Glutamatergic neuron (in vitro differentiated cells): ENCODE results near the gene BCL3. TPM values are rescaled to one million over a fixed set of nuclear protein-coding genes. Genes with fewer than 3 reads are reported as not detected.

Experiments used
- DNase-seq: peaks from one replicate; pipeline ENCODE4 v3.0.0; 2022
- H3K27ac Mint-ChIP-seq: one replicate; pipeline ENCODE4 v1.8.0; 2020; ENCODE audit warnings: mild to moderate bottlenecking, mixed read lengths, inconsistent platforms; ENCODE audit not compliant: unreplicated experiment
- H3K27me3 Mint-ChIP-seq: one replicate; pipeline ENCODE4 v1.8.0; 2020; ENCODE audit warnings: mild to moderate bottlenecking, moderate library complexity, mixed read lengths, inconsistent platforms; ENCODE audit not compliant: unreplicated experiment
- H3K36me3 Mint-ChIP-seq: one replicate; pipeline ENCODE4 v1.8.0; 2020; ENCODE audit warnings: mild to moderate bottlenecking, mixed read lengths, inconsistent platforms; ENCODE audit not compliant: unreplicated experiment
- H3K4me1 Mint-ChIP-seq: one replicate; pipeline ENCODE4 v1.8.0; 2020; ENCODE audit warnings: mild to moderate bottlenecking, low read depth, mixed read lengths, inconsistent platforms; ENCODE audit not compliant: unreplicated experiment
- H3K4me3 Mint-ChIP-seq: one replicate; pipeline ENCODE4 v1.8.0; 2020; ENCODE audit warnings: mild to moderate bottlenecking, mixed read lengths, inconsistent platforms; ENCODE audit not compliant: unreplicated experiment
- H3K9me3 Mint-ChIP-seq: one replicate; pipeline ENCODE4 v1.8.0; 2020; ENCODE audit warnings: mild to moderate bottlenecking, moderate library complexity, mixed read lengths, inconsistent platforms; ENCODE audit not compliant: unreplicated experiment
- total RNA-seq: library from RNA; stranded (reverse); fragmentation: NEBNext Ultra II Directional; extraction: Animal tissue kit (Norgen Biotek cat#: 25700); gene quantifications from one replicate; pipeline ENCODE4 v1.2.1, GENCODE V29; 2021; ENCODE audit not compliant: unreplicated experiment
- TF ChIP-seq, protein P1 (sequence below): fragments of 200-600 bp; sonication (generic); IDR thresholded peaks from one replicate; pipeline ENCODE4 v1.5.0; 2021; ENCODE audit not compliant: partially characterized antibody, unreplicated experiment

Gene BCL3
- total RNA-seq, 1 donor from 2014 or later, result 2.4 TPM

DNA sequence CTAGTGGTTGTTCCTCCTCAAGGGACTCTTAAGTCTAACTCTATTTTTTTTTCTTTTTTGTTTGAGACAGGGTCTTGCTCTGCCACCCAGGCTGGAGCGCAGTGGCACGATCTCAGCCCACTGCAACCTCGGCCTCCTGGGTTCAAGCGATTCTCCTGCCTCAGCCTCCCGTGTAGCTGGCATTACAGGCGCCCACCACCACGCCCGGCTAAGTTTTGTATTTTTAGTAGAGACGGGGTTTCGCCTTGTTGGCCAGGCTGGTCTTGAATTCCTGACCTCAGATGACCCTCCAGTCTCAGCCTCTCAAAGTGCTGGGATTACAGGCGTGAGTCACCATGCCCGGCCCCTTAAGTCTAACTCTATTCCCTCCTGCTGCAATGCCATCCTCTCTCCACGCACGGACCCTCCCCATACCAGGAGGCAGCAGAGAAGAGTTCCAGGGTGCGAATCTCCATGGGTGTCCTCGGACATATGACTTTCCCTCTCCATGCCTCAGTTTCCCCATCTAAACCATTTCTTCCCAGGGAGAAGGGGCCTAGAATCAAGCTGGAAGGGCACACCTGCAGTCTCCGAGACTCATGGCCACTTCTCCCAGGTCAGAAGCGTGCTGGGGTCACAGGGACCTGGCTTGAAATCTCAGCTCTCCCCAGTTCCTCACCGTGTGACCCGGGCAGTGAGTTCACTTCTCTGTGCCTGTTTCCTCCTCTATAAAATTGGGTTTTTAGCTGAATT is 6.0 kb upstream of the BCL3 start:
- no peak overlapping the region for H3K4me3 Mint-ChIP-seq
- no peaks in the 10 kb centered on the region for H3K36me3 Mint-ChIP-seq
- H3K9me3 Mint-ChIP-seq, result peaks cover 5% of the 10 kb centered on the region
- TF ChIP-seq, protein P1, sequence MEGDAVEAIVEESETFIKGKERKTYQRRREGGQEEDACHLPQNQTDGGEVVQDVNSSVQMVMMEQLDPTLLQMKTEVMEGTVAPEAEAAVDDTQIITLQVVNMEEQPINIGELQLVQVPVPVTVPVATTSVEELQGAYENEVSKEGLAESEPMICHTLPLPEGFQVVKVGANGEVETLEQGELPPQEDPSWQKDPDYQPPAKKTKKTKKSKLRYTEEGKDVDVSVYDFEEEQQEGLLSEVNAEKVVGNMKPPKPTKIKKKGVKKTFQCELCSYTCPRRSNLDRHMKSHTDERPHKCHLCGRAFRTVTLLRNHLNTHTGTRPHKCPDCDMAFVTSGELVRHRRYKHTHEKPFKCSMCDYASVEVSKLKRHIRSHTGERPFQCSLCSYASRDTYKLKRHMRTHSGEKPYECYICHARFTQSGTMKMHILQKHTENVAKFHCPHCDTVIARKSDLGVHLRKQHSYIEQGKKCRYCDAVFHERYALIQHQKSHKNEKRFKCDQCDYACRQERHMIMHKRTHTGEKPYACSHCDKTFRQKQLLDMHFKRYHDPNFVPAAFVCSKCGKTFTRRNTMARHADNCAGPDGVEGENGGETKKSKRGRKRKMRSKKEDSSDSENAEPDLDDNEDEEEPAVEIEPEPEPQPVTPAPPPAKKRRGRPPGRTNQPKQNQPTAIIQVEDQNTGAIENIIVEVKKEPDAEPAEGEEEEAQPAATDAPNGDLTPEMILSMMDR, result no peak
- no peak for DNase-seq
- H3K4me1 Mint-ChIP-seq, result no peaks in the 10 kb centered on the region
- H3K27ac Mint-ChIP-seq, result no peak overlapping the region
- H3K27me3 Mint-ChIP-seq, result peaks cover 10% of the 10 kb centered on the region

DNA sequence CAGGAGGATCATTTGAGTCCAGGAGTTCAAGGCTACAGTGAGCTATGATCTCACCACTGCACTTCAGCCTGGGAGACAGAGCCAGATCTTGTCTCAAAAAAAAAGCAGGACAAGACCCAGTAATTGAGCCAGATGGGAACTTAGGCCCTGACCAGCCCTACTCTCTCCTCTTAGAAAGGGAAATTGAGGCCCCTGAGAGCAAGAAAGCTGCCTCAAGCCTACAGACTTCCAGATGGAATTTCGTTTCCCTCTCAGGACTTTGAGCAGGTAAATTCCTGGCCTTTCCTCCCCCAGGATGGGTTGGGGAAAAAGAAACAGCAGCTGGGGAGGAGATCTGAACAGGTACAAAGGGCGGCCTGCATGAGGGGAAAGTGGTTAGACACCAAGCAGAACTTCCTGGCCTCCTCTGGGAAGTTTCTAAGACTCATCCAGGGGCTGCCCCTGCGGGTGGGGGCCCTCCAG is 3.6 kb upstream of the BCL3 start:
- peaks cover 2% of the 10 kb centered on the region for H3K4me1 Mint-ChIP-seq

DNA sequence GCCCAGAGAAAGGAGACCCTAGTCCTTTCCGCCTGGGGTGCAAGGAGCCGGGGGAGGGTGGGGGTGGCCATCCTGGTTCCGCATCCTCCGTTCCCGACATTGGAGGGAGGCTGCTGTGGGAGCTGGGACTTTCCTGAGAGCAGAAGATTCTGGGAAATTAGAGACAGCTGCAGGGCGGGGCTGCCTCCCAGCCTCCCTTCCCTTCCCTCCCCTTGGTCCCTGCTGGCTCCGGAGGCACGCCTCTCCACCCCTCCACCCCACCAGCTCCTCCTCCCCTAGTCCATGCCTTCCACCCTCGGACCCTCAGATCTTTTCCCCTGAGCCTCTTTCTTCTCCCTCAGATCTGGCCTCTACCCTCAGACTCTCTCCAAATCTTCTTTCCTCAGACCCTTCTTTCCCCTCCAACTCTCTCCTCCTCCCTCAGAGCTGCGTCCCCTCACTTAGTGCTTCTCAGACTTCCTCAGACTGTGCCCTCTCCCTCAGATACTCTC is 3.1 kb upstream of the BCL3 start:
- TF ChIP-seq, protein P1, result no peak
- no peak overlapping the region for H3K27ac Mint-ChIP-seq
- H3K36me3 Mint-ChIP-seq, result no peaks in the 10 kb centered on the region
- peaks cover 3% of the 10 kb centered on the region for H3K9me3 Mint-ChIP-seq
- DNase-seq, result no peak
- no peak overlapping the region for H3K4me3 Mint-ChIP-seq
- peaks cover 21% of the 10 kb centered on the region for H3K27me3 Mint-ChIP-seq
- H3K4me1 Mint-ChIP-seq, result peaks cover 2% of the 10 kb centered on the region

More for the DNA sequence above, 3.6 kb upstream of the BCL3 start:
- H3K27ac Mint-ChIP-seq, result no peak overlapping the region
- no peak overlapping the region for H3K4me3 Mint-ChIP-seq
- DNase-seq, result no peak
- peaks cover 19% of the 10 kb centered on the region for H3K27me3 Mint-ChIP-seq
- H3K36me3 Mint-ChIP-seq, result no peaks in the 10 kb centered on the region
- peaks cover 3% of the 10 kb centered on the region for H3K9me3 Mint-ChIP-seq
- TF ChIP-seq, protein P1, result no peak

DNA sequence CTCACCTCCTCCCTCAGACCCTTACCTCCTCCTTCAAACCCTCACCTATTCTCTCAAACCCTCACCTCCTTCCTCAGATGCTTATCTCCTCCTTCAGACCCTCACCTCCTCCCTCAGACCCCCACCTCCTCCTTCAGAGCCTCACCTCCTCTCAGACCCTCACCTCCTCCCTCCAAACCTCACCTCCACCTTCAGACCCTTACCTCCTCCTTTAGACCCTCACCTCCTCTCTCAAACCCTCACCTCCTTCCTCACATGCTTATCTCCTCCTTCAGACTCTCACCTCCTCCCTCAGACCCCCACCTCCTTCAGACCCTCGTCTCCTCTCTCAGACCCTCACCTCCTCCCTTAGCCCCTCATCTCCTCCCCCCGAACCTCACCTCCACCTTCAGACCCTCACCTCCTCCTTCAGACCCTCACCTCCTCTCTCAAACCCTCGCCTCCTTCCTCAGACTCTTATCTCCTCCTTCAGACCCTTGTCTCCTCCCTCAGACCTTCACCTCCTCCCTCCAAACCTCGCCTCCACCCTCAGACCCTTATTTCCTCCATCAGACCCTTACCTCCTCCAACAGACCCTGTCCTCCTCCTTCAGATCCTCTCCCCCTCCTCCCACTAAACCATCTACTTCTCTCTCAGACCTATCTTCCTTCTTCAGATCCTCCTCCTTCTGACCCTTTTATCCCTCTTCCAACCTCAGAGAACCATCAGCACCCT is 2.5 kb upstream of the BCL3 start:
- no peak for DNase-seq
- no peak overlapping the region for H3K27ac Mint-ChIP-seq
- peaks cover 21% of the 10 kb centered on the region for H3K27me3 Mint-ChIP-seq
- H3K36me3 Mint-ChIP-seq, result no peaks in the 10 kb centered on the region
- peaks cover 3% of the 10 kb centered on the region for H3K9me3 Mint-ChIP-seq
- peaks cover 2% of the 10 kb centered on the region for H3K4me1 Mint-ChIP-seq
- TF ChIP-seq, protein P1, result no peak
- no peak overlapping the region for H3K4me3 Mint-ChIP-seq

DNA sequence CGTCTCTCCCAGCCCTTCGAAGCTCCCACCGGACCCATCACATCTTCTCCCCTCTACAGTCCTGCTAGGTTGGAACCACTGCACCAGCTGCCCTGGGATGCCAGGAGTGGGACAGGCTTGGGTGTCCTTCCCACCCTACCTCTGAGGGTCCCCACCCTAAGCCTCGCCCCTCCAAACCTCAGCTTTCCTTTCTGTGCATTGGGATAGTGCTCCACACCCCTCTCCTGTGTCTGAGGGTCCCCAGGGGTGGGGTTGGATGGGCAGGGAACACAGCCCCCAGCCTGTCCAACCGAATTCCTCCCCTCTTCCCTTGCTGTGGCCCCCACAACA is 1.9 kb upstream of the BCL3 start:
- TF ChIP-seq, protein P1, result no peak
- Mint-ChIP-seq H3K36me3 (no peaks in the 10 kb centered on the region), H3K27ac (no peak overlapping the region), H3K27me3 (peaks cover 21% of the 10 kb centered on the region), H3K4me1 (peaks cover 2% of the 10 kb centered on the region), H3K4me3 (no peak overlapping the region), H3K9me3 (peaks cover 3% of the 10 kb centered on the region)
- DNase-seq, result no peak
